ENCODE results near the gene GPR31.
"Not testable (repeated sequence)": the region's sequence is repeated elsewhere in the genome, so short reads cannot be mapped to it uniquely, and the experiment has no call there.

GPR31 gene

GRCh38 chr6:167157863-167158262 is at the start of gene GPR31:
Gene GPR31, minus strand, starts transcription at chr6:167157980. Its CDS starts 149 bp downstream, at chr6:167157831.
- DNase-seq = no peak

- DNase-seq = no peak
Measured at GRCh38 chr6:167207527-167207926, 49.7 kb upstream of the GPR31 start.

GRCh38 chr6:167205316-167205715 is 47.5 kb upstream of the GPR31 start:
- DNase-seq = not testable (repeated sequence)

- DNase-seq = not testable (repeated sequence)
Measured at GRCh38 chr6:167204059-167204348, 46.2 kb upstream of the GPR31 start.

GRCh38 chr6:167203261-167204058 is 45.7 kb upstream of the GPR31 start:
- not testable (repeated sequence) for DNase-seq

- DNase-seq = not testable (repeated sequence)
Measured at GRCh38 chr6:167202613-167203012, 44.8 kb upstream of the GPR31 start.

GRCh38 chr6:167200806-167201205 is 43.0 kb upstream of the GPR31 start:
- no peak for DNase-seq

GRCh38 chr6:167195941-167196610 is 38.3 kb upstream of the GPR31 start:
- not testable (repeated sequence) for DNase-seq

- not testable (repeated sequence) for DNase-seq
Measured at GRCh38 chr6:167193515-167194125, 35.8 kb upstream of the GPR31 start.

- not testable (repeated sequence) for DNase-seq
Measured at GRCh38 chr6:167191043-167191583, 33.3 kb upstream of the GPR31 start.

GRCh38 chr6:167187275-167187674 is 29.5 kb upstream of the GPR31 start:
- DNase-seq = not testable (repeated sequence)

- DNase-seq = not testable (repeated sequence)
Measured at GRCh38 chr6:167185101-167185500, 27.3 kb upstream of the GPR31 start.

GRCh38 chr6:167182913-167183314 is 25.1 kb upstream of the GPR31 start:
- DNase-seq = not testable (repeated sequence)

GRCh38 chr6:167181351-167181750 is 23.6 kb upstream of the GPR31 start:
- not testable (repeated sequence) for DNase-seq

GRCh38 chr6:167180086-167180485 is 22.3 kb upstream of the GPR31 start:
- DNase-seq = not testable (repeated sequence)

- DNase-seq = not testable (repeated sequence)
Measured at GRCh38 chr6:167178896-167179655, 21.3 kb upstream of the GPR31 start.

GRCh38 chr6:167177271-167177670 is 19.5 kb upstream of the GPR31 start:
- DNase-seq = not testable (repeated sequence)

GRCh38 chr6:167172011-167172410 is 14.2 kb upstream of the GPR31 start:
- DNase-seq = not testable (repeated sequence)

- DNase-seq = not testable (repeated sequence)
Measured at GRCh38 chr6:167171300-167171699, 13.5 kb upstream of the GPR31 start.

GRCh38 chr6:167169867-167170266 is 12.1 kb upstream of the GPR31 start:
- not testable (repeated sequence) for DNase-seq

GRCh38 chr6:167168296-167168695 is 10.5 kb upstream of the GPR31 start:
- DNase-seq = not testable (repeated sequence)

GRCh38 chr6:167167699-167168098 is 9.9 kb upstream of the GPR31 start:
- DNase-seq = not testable (repeated sequence)

Measured in NCI-H446 treated with DMSO at 0.1 percent for 48 hours (cell line).